Epithelial cell of proximal tubule (primary cell): ENCODE measurements around the gene KRTAP1-3. TPM values are rescaled to one million over a fixed set of nuclear protein-coding genes. Genes with fewer than 3 reads are reported as not detected.
A peak's percentile ranks its signal among the peaks of the same experiment; 100 is the strongest.
"Not testable (repeated sequence)": the region's sequence is repeated elsewhere in the genome, so short reads cannot be mapped to it uniquely, and the experiment has no call there.

ENCODE experiments used
- DNase-seq: peaks from one replicate; pipeline ENCODE4 v3.0.0-alpha.2; 2011; ENCODE audit warnings: low read depth
- H3K4me3 ChIP-seq: 2 replicates; pipeline ENCODE4 v1.5.1; 2011; ENCODE audit warnings: low read depth, mild to moderate bottlenecking, low read length
- total RNA-seq: library from RNA; depleted of rRNA; stranded (reverse); fragments of >200 nt; gene quantifications from 2 replicates; pipeline ENCODE4 v1.2.3, GENCODE V29; 2015
- TF ChIP-seq, protein P1 (sequence below): conservative IDR thresholded peaks from 2 replicates; pipeline ENCODE4 v1.5.1; 2012; ENCODE audit warnings: low read depth, mild to moderate bottlenecking, low read length

Gene KRTAP1-3
- total RNA-seq, 1 donor from 2014 or later = not detected

GRCh38 chr17:41067281-41067680 is 32.6 kb upstream of the KRTAP1-3 start:
- TF ChIP-seq, protein P1, sequence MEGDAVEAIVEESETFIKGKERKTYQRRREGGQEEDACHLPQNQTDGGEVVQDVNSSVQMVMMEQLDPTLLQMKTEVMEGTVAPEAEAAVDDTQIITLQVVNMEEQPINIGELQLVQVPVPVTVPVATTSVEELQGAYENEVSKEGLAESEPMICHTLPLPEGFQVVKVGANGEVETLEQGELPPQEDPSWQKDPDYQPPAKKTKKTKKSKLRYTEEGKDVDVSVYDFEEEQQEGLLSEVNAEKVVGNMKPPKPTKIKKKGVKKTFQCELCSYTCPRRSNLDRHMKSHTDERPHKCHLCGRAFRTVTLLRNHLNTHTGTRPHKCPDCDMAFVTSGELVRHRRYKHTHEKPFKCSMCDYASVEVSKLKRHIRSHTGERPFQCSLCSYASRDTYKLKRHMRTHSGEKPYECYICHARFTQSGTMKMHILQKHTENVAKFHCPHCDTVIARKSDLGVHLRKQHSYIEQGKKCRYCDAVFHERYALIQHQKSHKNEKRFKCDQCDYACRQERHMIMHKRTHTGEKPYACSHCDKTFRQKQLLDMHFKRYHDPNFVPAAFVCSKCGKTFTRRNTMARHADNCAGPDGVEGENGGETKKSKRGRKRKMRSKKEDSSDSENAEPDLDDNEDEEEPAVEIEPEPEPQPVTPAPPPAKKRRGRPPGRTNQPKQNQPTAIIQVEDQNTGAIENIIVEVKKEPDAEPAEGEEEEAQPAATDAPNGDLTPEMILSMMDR = no peak
- DNase-seq = no peak
- no peak overlapping the region for H3K4me3 ChIP-seq

DNA sequence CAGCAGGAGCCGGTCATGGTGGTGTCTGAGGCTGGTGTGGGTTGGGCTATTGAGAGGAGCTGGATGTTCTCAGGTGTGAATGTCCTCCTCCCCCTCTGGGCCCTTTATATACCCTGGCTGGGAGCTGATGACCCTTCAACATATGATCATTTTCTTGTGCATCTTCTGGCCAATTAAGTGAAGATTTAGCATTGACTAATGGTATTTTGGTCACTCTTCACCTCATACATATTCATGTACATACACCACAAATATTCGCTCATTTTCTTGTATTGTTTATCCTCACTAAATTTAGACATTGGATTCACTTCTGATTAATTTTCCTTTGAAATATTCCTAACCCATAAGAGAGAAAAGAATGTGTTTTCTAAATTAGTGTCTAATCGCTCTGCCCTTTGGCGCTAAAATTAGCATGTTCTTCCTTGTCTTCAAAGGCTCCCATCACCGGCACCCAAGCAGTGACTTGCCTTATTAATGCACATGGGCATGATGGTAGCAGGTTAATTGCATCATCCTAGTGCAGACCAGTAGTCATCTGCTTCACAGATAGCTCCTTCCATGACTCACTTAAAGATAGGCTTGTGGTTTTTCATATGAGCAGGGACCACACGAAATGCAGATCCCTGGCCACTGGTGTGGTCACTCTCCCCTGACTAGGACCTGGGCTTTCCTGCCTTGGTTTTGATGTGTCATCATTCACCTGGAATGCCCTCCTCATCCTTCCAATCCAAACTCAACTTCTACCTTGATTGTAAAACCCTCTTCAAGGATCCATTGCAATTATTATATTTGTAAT is 31.4 kb upstream of the KRTAP1-3 start, which contains the start of gene KRTAP2-4:
TSS of gene KRTAP2-4 (minus strand) at position 51 of the 796 bp plus-strand sequence. CDS start at position 17, 34 bp downstream.
- TF ChIP-seq, protein P1 = no peak
- no peak within 1 kb of the TSS for H3K4me3 ChIP-seq

GRCh38 chr17:41065016-41065689 is 30.5 kb upstream of the KRTAP1-3 start:
- not testable (repeated sequence) for DNase-seq, H3K4me3 ChIP-seq

More for the DNA sequence above, 31.4 kb upstream of the KRTAP1-3 start, which contains the start of gene KRTAP2-4:
- DNase-seq = peak; percentile 76

GRCh38 chr17:41064301-41064700 is 29.6 kb upstream of the KRTAP1-3 start:
- DNase-seq = no peak
- no peak overlapping the region for H3K4me3 ChIP-seq
- TF ChIP-seq, protein P1 = no peak

DNA sequence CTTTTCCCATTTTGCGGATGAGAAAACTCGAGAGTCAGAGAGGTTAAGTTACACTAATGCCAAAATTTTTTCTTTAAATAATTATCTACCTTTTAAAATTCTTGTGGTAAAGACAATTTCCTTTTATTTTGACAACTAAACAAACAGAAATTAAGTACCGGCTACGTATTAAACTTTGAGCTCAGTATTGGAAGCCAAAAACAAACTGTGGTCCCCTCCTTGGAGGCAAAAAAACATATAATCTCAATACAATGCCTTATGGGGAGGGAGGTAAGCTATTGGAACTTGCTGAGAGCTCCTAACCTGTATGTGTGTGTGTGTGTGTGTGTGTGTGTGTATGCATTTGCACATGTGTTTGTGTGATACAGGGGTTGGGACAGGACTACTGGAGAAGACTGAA is 28.8 kb upstream of the KRTAP1-3 start:
- no peak overlapping the region for H3K4me3 ChIP-seq
- DNase-seq = no peak
- TF ChIP-seq, protein P1 = no peak

DNA sequence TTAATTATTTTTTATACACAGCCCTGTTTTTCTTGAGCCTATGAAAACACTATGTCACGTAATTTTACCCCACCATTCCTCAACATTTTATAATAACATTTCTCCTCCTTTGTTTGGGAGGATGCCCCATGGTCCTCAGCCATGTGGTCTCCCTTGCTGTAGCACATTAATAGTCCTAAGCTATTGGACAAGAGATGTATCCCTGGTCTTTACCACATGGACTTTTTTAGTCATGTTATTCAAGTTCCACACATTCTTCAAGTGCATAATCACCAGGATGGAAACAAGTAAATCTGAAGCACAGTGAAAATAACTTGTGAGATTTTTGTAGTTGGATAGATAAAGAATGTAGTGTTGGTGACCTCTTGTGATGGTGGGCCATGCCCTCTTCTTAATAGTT is 27.3 kb upstream of the KRTAP1-3 start:
- TF ChIP-seq, protein P1 = no peak
- no peak overlapping the region for H3K4me3 ChIP-seq
- DNase-seq = peak; percentile 92

GRCh38 chr17:41060052-41060604 is 25.5 kb upstream of the KRTAP1-3 start, which contains the start of gene KRTAP2-3:
Gene KRTAP2-3 (minus strand): TSS chr17:41060114. CDS start chr17:41060050, 64 bp downstream.
- H3K4me3 ChIP-seq = no peak within 1 kb of the TSS
- peak; percentile 98 for DNase-seq
- TF ChIP-seq, protein P1 = no peak

GRCh38 chr17:41059276-41060051 is 24.8 kb upstream of the KRTAP1-3 start:
- peak; percentile 59 for DNase-seq

More at GRCh38 chr17:41059276-41060051, 24.8 kb upstream of the KRTAP1-3 start:
- not testable (repeated sequence) for H3K4me3 ChIP-seq
